Measurements from ENCODE around the gene DOK7.

DOK7 gene

GRCh38 chr4:3463556-3464348 is 646 bp downstream of the DOK7 start:
- no peak for DNase-seq (ENCODE audit: low read depth)

GRCh38 chr4:3464349-3464905 is 1.3 kb downstream of the DOK7 start:
- no peak for DNase-seq (ENCODE audit: low read depth)

DNA sequence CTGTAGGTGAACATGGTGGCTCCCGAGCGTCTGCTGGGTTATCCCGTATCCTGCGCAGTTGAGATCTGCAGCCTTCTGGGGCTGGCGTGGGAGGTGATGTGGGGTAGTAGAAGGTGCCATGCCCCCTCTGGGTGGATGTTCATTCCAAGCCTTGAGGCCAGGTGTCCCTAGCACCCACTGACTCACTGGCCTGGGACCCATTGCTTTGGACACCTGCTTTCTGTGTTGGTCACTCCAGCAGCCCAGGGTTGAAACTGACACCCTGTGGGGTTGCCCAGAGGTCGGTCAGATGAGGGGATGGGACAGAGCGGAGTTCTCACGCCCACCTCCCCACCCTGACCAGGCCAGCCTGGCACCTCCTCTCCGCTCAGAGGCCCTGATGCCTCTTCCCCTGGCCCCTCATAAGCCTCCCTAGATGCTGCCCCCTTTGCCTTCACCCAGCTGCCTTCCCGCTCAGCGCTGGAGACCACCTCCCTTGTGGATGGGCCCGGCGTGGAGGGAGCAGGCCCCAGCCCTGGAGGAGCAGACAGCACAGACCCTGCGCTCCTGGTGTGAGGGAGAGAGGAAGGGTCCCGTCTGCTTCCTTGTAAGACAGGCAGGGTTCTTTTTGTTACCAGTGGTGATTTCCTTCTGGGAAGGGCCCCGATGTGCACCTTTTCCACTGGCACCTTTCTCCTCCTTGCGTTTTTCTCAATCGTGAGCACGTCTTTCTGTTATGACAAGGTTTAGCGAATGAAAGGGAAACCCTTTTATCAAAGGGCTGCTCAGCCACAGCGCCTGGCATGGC is 2.0 kb downstream of the DOK7 start:
- no peak for DNase-seq (ENCODE audit: low read depth)

DNA sequence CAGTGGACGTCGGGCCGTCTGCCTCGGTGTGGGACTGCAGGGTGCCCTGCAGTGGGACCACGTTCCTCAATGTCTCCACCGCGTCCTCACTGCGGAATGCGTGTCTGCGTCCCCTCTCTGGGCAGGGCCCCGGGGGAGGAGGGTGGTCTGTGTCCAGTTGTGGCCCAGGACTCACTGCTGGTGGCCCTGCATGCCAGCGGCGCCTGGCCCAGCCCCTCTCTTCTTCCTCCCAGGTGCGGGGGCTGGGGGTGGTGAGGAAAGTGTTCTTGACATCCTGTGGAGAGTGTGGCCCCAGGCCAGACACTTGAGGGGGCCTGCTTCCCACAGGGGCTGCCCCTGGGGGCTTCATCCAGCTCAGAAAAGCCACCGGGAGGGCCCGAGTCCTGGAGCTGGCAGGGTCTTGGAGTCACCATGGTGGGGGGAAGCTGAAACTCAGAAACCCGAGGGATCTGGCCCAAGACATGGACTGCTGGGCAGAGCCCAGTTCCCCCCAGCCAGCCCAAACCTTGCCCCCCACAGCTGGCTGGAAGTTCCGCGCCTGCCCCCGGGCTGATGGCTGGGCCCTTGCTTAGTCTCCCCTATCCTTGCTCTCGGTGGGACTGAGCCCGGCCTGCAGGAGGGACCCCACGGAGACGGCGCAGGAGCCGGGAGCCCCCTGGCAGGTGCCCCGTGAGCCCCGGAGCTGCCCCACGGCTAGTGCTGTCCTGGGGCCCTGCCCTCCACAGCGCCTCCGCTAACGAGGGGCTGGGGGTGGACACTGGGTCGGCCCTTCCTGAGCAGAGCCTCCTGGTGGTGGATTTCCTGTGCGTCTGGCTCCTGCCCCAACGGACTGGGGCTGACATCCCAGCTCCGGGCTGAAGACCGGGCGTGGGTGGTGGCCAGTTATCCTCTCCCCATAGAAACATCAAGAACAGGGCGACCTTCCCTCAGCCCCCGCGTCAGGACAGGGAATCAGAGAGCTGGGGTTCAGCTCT is 2.9 kb downstream of the DOK7 start:
- DNase-seq (ENCODE audit: low read depth): no peak

DNA sequence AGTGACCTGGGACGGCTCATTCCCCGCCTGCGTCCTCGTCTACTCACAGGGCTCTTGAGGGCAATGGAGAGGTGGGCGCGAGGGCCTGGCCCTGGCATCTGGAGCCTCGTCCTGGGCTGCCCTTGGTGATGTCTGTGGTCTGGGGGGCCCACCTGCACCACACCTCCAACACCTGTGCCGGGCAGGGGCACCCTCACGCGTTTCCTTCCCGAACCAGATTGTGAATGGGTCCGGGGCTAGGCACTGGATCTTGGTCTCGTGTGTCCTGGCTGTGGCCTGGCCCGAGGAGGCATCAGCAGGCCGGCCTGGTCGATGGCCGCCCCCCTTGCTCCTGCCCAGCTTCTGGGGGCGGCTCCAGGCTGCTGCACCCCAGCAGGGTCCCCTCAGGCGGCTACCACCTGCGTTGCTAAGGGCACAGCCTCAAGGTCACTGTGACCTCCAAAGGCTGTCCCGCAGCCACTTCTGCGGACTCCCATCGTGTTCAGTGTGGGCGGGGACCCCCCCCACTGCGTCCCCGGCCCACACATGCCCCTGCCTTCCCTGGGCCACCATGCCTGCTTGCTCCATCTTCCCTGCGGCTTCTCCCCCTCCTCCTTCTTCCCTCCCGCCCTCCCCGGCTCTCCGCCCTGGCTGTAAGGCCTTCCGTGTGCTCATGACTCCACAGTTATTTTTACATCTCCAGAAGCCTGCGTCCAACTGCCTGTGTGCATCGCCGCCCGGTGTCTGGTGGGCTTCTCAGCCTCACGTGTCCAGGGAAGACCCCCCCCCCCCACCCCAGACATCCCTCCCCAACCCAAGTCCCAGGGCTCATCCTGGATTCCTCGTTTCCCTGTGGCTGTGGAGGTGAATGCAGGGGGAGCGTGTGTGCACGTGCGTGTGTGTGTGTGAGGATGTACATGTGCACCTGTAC is 3.8 kb downstream of the DOK7 start:
- no peak for DNase-seq (ENCODE audit: low read depth)

GRCh38 chr4:3467601-3468031 is 4.5 kb downstream of the DOK7 start:
- no peak for DNase-seq (ENCODE audit: low read depth)

DNA sequence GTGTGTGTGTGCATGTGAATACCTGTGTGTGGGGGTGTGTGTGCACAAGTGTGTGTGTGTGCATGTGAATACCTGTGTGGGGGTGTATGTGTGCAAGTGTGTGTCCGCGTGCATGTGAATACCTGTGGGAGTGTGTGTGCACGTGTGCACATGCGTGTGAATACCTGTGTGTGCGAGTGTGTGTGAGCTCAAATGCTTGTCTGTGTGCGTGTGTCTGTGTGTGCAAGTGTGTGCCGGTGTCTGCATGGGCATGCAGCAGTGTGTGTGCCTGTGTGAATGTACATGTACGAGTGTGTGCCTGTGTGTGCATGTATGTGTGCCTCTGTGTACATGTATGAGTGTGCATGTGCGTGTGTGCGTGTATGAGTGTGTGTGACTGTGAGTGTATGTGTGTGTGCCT is 5.0 kb downstream of the DOK7 start:
- no peak for DNase-seq (ENCODE audit: low read depth)

DNA sequence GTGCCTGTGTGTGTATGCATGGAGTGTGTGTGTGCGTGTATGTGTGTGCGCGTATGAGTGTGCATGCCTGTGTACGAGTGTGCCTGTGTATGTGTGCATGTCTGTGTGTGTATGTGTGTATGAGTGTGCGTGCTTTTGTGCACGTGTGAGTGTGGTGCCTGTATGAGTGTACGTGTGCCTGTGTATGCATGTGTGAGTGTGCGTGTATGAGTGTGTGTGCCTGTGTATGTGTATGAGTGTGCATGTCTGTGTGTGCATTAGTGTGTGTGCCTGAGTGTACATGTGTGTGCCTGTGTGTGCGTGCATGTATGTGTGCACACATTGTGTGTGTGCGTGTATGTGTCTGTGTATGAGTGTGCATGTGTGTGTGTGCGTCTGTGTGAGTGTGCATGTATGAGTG is 5.7 kb downstream of the DOK7 start:
- DNase-seq (ENCODE audit: low read depth): no peak

DNA sequence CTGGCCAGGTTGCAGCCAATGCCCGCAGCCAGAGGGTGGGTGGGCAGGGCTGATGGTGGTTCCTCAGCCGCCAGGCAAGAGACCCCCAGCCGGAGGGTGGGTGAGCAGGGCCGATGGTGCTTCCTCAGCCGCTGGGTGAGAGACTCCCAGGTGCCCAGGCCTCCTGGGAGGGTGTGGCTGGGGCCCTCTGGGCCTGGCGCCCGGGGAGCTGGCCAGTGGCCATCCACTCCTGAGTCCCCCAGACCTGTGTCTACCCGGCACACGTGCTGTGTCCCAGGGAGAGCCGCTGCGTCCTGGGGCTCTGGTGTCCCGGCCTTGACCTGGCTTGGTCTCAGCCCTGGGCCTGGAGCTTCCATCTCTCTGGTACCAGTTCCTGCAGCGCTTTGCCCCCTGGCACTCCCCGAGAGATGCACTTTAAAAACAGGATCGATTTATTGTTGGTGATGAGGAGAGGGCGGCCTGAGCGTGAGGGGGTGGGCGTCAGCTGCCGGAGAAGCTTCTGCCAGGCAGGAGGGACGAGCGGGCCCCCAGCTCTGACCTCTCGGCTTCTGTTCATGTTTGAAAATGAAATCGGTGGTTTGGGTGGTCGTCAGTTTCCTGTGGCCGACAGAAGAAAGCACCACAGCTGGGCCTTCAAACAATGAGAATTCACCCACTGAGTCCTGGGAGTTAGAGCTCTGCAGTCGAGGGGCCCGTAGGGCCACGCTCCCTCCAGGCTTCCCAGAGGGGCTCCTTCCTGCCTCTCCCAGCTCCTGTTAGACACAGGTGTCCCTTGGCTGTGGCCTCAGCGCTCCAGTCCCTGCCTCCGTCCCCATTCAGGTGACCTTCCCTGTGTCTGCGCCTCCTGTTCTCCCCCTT is 6.5 kb downstream of the DOK7 start:
- DNase-seq (ENCODE audit: low read depth): no peak

- DNase-seq (ENCODE audit: low read depth): no peak
Measured at GRCh38 chr4:3470244-3471097, 7.4 kb downstream of the DOK7 start.

DNA sequence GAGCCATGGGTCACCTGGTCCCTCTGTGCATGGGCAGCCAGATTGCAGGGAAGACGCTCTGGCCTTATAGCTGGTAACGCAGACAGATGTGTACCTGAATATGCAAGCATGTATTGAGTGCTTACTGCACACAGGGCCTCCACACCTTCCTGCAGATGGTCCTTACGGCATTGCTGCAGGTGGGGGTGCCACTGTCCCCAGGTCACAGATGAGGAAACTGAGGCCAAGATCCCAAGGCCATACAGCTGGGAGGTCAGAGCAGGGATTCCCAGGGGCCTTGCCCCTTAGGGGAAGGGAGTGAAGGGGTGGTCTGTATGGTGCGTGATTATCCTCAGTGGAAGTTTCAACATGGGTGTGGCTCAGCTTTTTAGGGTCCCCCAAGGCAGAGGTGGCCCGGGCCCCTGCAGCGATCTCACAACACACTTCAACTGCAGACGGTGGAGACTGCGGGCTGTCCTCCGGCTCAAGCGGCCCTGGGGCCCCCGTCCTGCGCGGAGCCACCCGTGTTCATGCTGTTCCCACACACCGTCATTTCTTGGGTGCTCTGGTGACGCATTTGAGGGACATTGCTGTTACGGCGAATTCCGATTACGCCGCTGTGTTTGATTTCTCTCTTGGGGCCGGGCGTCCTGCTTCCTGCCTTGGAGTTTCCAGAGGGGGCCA is 8.1 kb downstream of the DOK7 start:
- DNase-seq (ENCODE audit: low read depth): no peak

DNA sequence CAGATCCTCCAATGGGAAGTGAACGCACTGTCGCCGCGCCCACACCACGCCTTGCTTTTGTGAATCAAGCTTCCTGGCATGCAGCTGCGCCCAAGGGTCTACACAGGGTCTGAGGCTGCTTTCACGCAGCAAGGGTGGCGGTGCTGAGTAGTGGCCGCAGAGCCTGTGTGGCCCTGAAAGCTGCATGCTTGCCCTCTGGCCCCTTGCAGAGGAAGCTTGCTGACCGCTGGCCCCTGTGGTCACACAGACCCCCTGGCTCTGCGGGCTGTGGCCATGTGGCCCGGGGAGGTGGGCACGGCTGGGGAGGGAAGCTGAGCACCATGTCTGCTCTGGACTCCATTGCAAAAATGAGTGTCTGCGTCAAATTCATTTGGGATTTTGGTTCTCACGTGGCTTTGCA is 8.8 kb downstream of the DOK7 start:
- DNase-seq (ENCODE audit: low read depth): no peak

GRCh38 chr4:3472411-3473141 is 9.5 kb downstream of the DOK7 start:
- DNase-seq (ENCODE audit: low read depth): no peak

DNA sequence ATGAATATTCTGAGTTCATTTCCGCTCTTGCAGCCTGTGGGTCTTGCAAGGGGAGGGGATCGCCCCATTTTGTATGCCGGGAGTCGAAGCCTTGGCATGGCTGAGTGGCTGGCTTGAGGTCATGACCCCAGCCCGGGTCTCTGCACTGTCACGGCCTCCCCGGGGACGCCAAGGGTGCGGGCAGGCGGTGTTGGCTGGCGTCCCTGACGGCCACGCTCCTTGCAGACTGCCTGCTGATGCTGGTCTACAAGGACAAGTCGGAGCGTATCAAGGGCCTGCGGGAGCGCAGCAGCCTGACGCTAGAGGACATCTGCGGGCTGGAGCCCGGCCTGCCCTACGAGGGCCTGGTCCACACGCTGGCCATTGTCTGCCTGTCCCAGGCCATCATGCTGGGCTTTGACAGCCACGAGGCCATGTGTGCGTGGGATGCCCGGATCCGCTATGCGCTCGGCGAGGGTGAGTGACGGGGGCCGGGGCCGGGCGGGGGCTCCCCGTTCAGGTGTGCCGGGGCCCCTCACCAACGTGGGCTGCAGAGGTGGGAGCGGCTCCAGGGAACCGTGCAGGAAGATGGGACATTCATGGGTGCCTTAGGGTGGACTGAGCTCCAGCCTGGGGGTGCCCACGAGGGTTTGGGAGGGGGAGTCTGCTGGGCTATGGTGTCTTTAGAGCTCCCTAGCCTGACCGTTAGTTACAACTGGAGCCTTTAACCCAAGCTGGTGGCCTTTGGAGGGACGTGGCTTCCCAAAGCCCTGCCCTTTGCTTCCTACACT is 10.3 kb downstream of the DOK7 start:
- DNase-seq (ENCODE audit: low read depth): no peak

DNA sequence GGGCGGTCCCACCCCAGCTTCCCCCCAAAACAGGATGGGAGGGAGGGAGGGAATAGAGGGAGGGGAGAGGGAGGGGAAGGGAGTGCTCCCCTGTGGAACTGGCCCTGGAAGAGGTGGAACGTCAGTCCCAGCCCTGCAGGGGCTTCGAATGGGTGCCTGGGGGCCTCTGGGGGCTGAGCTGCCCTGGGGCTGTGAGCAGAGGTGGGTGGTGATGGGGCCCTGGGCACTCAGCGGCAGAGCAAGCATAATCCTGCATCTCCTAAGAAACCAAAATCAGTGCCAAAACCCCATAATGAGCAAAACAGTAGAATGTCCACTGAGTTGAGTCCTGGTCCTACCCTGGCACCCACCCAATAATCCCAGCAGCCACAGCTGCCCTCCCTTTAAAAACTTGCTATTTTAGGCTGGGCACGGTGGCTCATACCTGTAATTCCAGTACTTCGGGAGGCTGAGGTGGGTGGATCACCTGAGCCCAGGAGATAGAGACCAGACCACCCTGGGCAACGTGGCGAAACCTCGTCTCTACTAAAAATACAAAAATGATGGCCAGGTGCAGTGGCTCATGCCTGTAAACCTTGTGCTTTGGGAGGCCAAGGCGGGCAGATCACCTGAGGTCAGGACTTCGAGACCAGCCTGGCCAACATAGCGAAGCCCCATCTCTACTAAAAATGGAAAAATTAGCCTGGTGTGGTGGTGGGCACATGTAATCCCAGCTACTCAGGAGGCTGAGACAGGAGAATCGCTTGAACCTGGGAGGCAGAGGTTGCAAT is 11.1 kb downstream of the DOK7 start:
- no peak for DNase-seq (ENCODE audit: low read depth)

- DNase-seq (ENCODE audit: low read depth): no peak
Measured at GRCh38 chr4:3475041-3475712, 12.1 kb downstream of the DOK7 start.
